Right lobe of liver (tissue), 6 donors: ENCODE results near the gene DSE. TPM values are rescaled to one million over a fixed set of nuclear protein-coding genes. Genes with fewer than 3 reads are reported as not detected.

Experiments used
- ATAC-seq, 4 donors: fragments of 200-7000 bp; cut with Tn5 transposase; one replicate each; pipeline ENCODE4 v1.9.1; 2020; ENCODE audit warnings: mild to moderate bottlenecking in 4 of 4, moderate library complexity in 4 of 4
- DNase-seq, 3 donors: peaks; one replicate each; pipeline ENCODE4 v3.0.0-alpha.2; 2020
- H3K27ac ChIP-seq, 3 donors: fragments of 200-600 bp; one replicate each; pipeline ENCODE4 v1.8.0; 2022
- H3K27me3 ChIP-seq, 2 donors: fragments of 200-600 bp; one replicate each; pipeline ENCODE4 v1.8.0; 2022
- H3K36me3 ChIP-seq, 4 donors: fragments of 200-600 bp; sonication (generic) in 1 of 4; one replicate each; pipeline versions ENCODE4 v1.5.1 to v1.8.0; 2017 to 2022; ENCODE audit warnings: control low read depth in 1 of 4
- H3K4me1 ChIP-seq, 4 donors: fragments of 200-600 bp; sonication (generic) in 1 of 4; one replicate each; pipeline versions ENCODE4 v1.5.1 to v1.8.0; 2017 to 2022; ENCODE audit warnings: control low read depth in 1 of 4
- H3K4me3 ChIP-seq, 3 donors: fragments of 200-600 bp; one replicate each; pipeline ENCODE4 v1.8.0; 2022
- H3K9me3 ChIP-seq, 4 donors: fragments of 200-600 bp; sonication (generic) in 1 of 4; one replicate each; pipeline versions ENCODE4 v1.5.1 to v1.8.0; 2017 to 2022; ENCODE audit warnings: control low read depth in 1 of 4
- POLR2A ChIP-seq: fragments of 450-650 bp; IDR thresholded peaks from one replicate; pipeline ENCODE4 v1.6.1; 2017; ENCODE audit warnings: antibody characterized with exemption, mild to moderate bottlenecking
- WGBS: methylation state at CpG from one replicate; pipeline ENCODE4 v1.1.6; 2018; ENCODE audit warnings: low coverage, low lambda C conversion rate; ENCODE audit not compliant: insufficient coverage; ENCODE audit errors: missing lambda C conversion rate; 5-methylcytosine and 5-hydroxymethylcytosine counted together
- intact Hi-C, 2 donors: fragments of 100-400 bp; cut with DNase I; formaldehyde crosslinking; loops; one replicate each; pipeline versions ENCODE4 v1.11.2 to v1.14.1; 2022
- total RNA-seq, 6 experiments: library from RNA; depleted of rRNA in 2 of 6; stranded (reverse); fragments of >200 nt in 2 of 6; fragmentation: NEBNext Ultra II Directional in 3 of 6; extraction: Animal tissue kit (Norgen Biotek cat#: 25700) in 3 of 6; gene quantifications; one replicate each; pipeline versions ENCODE4 v1.1.0 to v1.2.4, GENCODE V29; 2016 to 2023
- TF ChIP-seq, protein P1 (sequence below), 4 donors: fragments of 200-600 bp in 3 of 4; fragments of 450-650 bp in 1 of 4; IDR thresholded peaks; one replicate each; pipeline versions ENCODE4 v1.5.1 to v1.8.0; 2016 to 2022; ENCODE audit warnings: antibody characterized with exemption in 4 of 4, mild to moderate bottlenecking in 2 of 4
- donor health status: DM: no; HTN: yes; CAD: no.
- donor health status: DM: no; HTN: no; CAD: no.
- donor health status: DM: no; HTN: no; CAD: no.
- donor health status: DM: no; HTN: yes; CAD: no.
- donor health status: DM: no; HTN: yes; CAD: no.

Gene DSE
- total RNA-seq, 6 experiments from 2014 or later, result 8.2 to 17.4 (median 12.2) TPM

DNA sequence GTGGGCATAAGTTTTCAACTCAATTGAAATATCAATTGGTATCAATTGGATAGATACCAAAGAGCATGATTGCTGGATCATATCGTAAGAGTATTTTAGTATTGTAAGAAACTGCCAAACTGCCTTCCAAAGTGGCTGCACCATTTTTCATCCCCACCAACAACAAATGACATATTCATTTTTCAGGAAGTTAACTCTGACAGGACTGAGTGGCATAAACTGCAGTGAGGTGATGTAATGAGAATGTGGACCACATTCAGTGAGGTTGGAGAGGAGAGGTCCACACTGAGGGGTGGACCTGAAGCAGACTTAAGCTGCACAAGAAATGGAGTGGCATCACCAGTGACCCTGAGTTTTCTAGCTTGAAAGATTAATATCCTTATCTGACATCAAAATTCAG is 78.8 kb downstream of the DSE start:
- DNase-seq (no peak), ATAC-seq (no peak)
- Histone ChIP-seq H3K4me3 (no peak overlapping the region), H3K9me3 (no peaks in the 10 kb centered on the region), H3K27me3 (no peaks in the 10 kb centered on the region), H3K4me1 (no peaks in the 10 kb centered on the region), H3K36me3 (no peaks in the 10 kb centered on the region), H3K27ac (no peak overlapping the region)
- TF ChIP-seq, protein P1, sequence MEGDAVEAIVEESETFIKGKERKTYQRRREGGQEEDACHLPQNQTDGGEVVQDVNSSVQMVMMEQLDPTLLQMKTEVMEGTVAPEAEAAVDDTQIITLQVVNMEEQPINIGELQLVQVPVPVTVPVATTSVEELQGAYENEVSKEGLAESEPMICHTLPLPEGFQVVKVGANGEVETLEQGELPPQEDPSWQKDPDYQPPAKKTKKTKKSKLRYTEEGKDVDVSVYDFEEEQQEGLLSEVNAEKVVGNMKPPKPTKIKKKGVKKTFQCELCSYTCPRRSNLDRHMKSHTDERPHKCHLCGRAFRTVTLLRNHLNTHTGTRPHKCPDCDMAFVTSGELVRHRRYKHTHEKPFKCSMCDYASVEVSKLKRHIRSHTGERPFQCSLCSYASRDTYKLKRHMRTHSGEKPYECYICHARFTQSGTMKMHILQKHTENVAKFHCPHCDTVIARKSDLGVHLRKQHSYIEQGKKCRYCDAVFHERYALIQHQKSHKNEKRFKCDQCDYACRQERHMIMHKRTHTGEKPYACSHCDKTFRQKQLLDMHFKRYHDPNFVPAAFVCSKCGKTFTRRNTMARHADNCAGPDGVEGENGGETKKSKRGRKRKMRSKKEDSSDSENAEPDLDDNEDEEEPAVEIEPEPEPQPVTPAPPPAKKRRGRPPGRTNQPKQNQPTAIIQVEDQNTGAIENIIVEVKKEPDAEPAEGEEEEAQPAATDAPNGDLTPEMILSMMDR (IDR thresholded peaks at IDR 0.05), result no peak
- no peak for TF ChIP-seq POLR2A
- 64% methylated on average over 1 of the region's 1 CpG for WGBS
- intact Hi-C loops, result no loop called here

DNA sequence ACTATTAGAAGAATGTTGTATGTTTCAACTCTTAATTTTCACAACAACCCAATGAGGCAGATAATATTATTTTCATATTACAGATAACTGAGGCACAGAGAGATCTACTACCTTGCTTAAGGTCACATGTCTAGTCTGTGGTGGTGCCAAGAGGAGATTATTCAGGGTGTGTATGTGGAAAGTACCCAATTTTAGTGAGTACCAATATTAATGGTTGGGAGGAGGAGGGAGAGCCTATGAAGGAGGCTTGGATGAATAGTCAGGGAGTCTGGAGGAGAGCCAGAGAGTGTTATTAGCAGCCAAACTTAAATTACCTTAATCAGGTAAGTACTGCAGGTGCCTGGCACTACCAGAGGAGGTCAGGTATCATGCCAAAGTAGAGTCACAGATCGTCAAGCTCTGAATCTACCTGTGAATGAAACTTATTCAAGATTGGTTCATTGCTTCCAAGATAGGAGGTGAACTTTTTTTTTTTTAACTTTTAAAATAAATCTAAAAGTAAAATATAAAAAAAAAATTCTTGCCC is 79.5 kb downstream of the DSE start:
- no peak for DNase-seq
- no peak overlapping the region for H3K27ac ChIP-seq
- H3K4me1 ChIP-seq, result no peaks in the 10 kb centered on the region
- no peak for TF ChIP-seq POLR2A
- TF ChIP-seq, protein P1 (IDR thresholded peaks at IDR 0.05), result no peak
- no peaks in the 10 kb centered on the region for H3K9me3 ChIP-seq
- WGBS, result 60% methylated on average over 1 of the region's 1 CpG
- no peak overlapping the region for H3K4me3 ChIP-seq
- no peaks in the 10 kb centered on the region for H3K27me3 ChIP-seq
- ATAC-seq, result no peak
- intact Hi-C loops, result no loop called here
- H3K36me3 ChIP-seq, result no peaks in the 10 kb centered on the region

DNA sequence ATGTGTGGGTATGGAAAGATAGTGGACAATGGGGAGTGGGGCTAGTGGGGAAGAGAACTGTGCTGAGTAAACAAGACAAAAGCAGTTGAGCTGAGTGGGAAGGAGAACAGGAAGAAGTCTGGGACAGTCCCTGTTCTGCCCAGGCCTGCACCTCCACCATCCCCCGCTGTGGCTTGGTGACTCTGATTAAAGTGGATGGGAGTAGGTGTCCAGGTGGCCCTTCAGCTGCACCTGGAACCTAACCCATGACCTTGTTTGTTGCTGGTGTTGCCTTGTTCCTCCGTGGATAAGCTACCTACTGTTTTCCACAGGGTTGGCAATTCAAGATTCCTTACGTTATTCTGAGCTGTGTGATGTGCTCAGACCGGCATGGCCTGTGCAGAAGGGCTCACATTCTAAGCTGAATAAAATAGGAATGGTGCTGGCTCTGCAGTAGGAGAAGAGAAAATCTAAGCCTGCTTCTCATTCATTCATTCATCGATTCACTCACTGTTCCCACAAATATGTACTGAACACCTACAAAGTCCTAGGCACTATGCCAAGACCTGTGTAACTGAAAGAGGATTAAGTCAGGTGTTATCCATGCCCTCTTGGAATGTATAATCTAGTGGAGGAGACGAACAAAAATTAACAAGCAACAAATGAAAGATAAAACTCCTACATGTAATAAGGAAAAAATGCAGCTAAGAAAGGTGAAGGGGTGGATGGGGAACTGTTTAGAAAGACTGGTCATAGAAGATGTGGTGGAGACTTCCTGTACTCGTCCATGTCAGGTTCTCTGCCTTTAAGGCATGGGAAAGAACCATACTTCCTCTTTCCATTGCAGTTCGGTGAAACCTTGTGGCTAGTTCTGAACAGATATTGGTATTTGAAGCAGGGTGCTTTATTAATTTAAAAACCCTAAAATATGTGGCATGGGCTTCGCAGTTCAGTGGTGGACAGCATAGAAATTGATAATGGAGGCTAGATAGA is 80.3 kb downstream of the DSE start:
- H3K4me1 ChIP-seq, result no peaks in the 10 kb centered on the region
- no peaks in the 10 kb centered on the region for H3K27me3 ChIP-seq
- no peak overlapping the region for H3K4me3 ChIP-seq
- no peaks in the 10 kb centered on the region for H3K36me3 ChIP-seq
- DNase-seq, result peak in 1 of 3 donors; percentile 59
- no peaks in the 10 kb centered on the region for H3K9me3 ChIP-seq
- ATAC-seq, result peak; percentile 41 to 73 (median 60)
- H3K27ac ChIP-seq, result no peak overlapping the region
- 65% methylated on average over 8 of the region's 9 CpGs for WGBS
- intact Hi-C loops, result no loop called here
- no peak for TF ChIP-seq POLR2A
- TF ChIP-seq, protein P1 (IDR thresholded peaks at IDR 0.05), result no peak

DNA sequence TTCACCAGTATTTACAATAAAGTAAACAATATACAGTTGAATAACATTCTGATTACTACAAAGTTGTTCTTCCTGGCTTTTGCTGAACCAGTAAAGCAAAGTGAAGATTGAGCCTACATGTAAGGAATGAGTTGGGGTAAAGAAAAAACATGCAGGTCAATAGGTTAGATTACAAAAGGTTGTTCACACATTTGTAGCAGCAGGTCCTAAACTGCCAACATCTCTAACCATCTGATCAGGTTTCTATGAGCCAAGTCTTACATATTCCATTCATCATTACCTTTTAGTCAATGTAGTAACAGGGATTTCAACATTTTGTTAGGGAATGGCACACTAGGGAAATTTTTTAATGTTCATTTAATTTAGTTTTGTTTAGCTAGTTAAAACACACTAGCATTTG is 81.2 kb downstream of the DSE start:
- intact Hi-C loops, result no loop called here

More for the DNA sequence above, 81.2 kb downstream of the DSE start:
- no peak for DNase-seq
- Histone ChIP-seq H3K27ac (no peak overlapping the region), H3K36me3 (no peaks in the 10 kb centered on the region), H3K9me3 (no peaks in the 10 kb centered on the region), H3K27me3 (no peaks in the 10 kb centered on the region), H3K4me1 (no peaks in the 10 kb centered on the region), H3K4me3 (no peak overlapping the region)
- no peak for ATAC-seq
- TF ChIP-seq, protein P1 (IDR thresholded peaks at IDR 0.05), result no peak
- TF ChIP-seq POLR2A, result no peak
